CD4-positive, alpha-beta T cell treated with Interleukin-10 for 1 hour (primary cell): ENCODE measurements around the gene TRPV6.

Experiments used
- DNase-seq: peaks from one replicate; pipeline ENCODE4 v3.0.0-alpha.2; 2020

The TRPV6 gene

GRCh38 chr7:142867398-142868187, 18.0 kb downstream of the TRPV6 start:
- DNase-seq = no peak

GRCh38 chr7:142867097-142867378, 18.5 kb downstream of the TRPV6 start:
- DNase-seq = no peak

- peak; percentile 28 for DNase-seq
Measured at GRCh38 chr7:142866361-142867096, 19.0 kb downstream of the TRPV6 start.

- no peak for DNase-seq
Measured at GRCh38 chr7:142865766-142866165, 19.8 kb downstream of the TRPV6 start.

- DNase-seq = no peak
Measured at GRCh38 chr7:142864980-142865747, 20.4 kb downstream of the TRPV6 start.

GRCh38 chr7:142863891-142864685, 21.5 kb downstream of the TRPV6 start:
- no peak for DNase-seq

- no peak for DNase-seq
Measured at GRCh38 chr7:142862786-142863400, 22.7 kb downstream of the TRPV6 start.

GRCh38 chr7:142862351-142862750, 23.2 kb downstream of the TRPV6 start:
- no peak for DNase-seq

GRCh38 chr7:142860968-142861367, 24.6 kb downstream of the TRPV6 start:
- no peak for DNase-seq

- no peak for DNase-seq
Measured at GRCh38 chr7:142859829-142860228, 25.7 kb downstream of the TRPV6 start.

- no peak for DNase-seq
Measured at GRCh38 chr7:142859411-142859810, 26.1 kb downstream of the TRPV6 start.

GRCh38 chr7:142857625-142858024, 27.9 kb downstream of the TRPV6 start:
- no peak for DNase-seq

GRCh38 chr7:142856565-142857245, 28.8 kb downstream of the TRPV6 start:
- DNase-seq = no peak

GRCh38 chr7:142855756-142856564, 29.6 kb downstream of the TRPV6 start:
- no peak for DNase-seq

GRCh38 chr7:142855114-142855743, 30.3 kb downstream of the TRPV6 start:
- DNase-seq = no peak

GRCh38 chr7:142854372-142855113, 31.0 kb downstream of the TRPV6 start, which contains the start of gene EPHB6:
EPHB6 (plus strand) TSS chr7:142855076; CDS start chr7:142863228, 8,152 bp downstream.
- peak; percentile 67 for DNase-seq

- DNase-seq = peak; percentile 67
Measured at GRCh38 chr7:142853739-142854371, 31.7 kb downstream of the TRPV6 start.

- no peak for DNase-seq
Measured at GRCh38 chr7:142851919-142852318, 33.6 kb downstream of the TRPV6 start.

- DNase-seq = no peak
Measured at GRCh38 chr7:142851269-142851668, 34.3 kb downstream of the TRPV6 start.
